ENCODE measurements around the gene SEC63.

The SEC63 gene

GRCh38 chr6:107843400-107843799 lies 114.6 kb downstream of the SEC63 start:
- no peak for TF ChIP-seq CTCF (IDR thresholded peaks at IDR 0.05)

- TF ChIP-seq CTCF (IDR thresholded peaks at IDR 0.05), result no peak
These were observed 116.7 kb downstream of the SEC63 start for GRCh38 chr6:107841275-107841670.

- TF ChIP-seq CTCF (IDR thresholded peaks at IDR 0.05), result no peak
These were observed 117.3 kb downstream of the SEC63 start for GRCh38 chr6:107840636-107841274.

- no peak for TF ChIP-seq CTCF (IDR thresholded peaks at IDR 0.05)
These were observed 124.9 kb downstream of the SEC63 start for GRCh38 chr6:107833136-107833535.

- no peak for TF ChIP-seq CTCF (IDR thresholded peaks at IDR 0.05)
These were observed 125.6 kb downstream of the SEC63 start for GRCh38 chr6:107832151-107833056.

- TF ChIP-seq CTCF (IDR thresholded peaks at IDR 0.05), result no peak
These were observed 127.9 kb downstream of the SEC63 start for GRCh38 chr6:107830060-107830459.

GRCh38 chr6:107827541-107827940 lies 130.5 kb downstream of the SEC63 start:
- TF ChIP-seq CTCF (IDR thresholded peaks at IDR 0.05), result no peak
